GM08714 (cell line): ENCODE measurements around the gene ISLR2.
"Not testable (repeated sequence)": the region's sequence is repeated elsewhere in the genome, so short reads cannot be mapped to it uniquely, and the experiment has no call there.

Source experiments
- H3K4me3 ChIP-seq: fragments of 200-500 bp; sonication (Bioruptor generic); 2 replicates; pipeline ENCODE4 v1.5.1; 2014; ENCODE audit warnings: mild to moderate bottlenecking, low read length, inconsistent platforms
- ZNF274 ChIP-seq: IDR thresholded peaks from 2 replicates; pipeline ENCODE4 v1.6.1; 2012; ENCODE audit warnings: mild to moderate bottlenecking, low read depth, low read length

ISLR2 gene, protein sequence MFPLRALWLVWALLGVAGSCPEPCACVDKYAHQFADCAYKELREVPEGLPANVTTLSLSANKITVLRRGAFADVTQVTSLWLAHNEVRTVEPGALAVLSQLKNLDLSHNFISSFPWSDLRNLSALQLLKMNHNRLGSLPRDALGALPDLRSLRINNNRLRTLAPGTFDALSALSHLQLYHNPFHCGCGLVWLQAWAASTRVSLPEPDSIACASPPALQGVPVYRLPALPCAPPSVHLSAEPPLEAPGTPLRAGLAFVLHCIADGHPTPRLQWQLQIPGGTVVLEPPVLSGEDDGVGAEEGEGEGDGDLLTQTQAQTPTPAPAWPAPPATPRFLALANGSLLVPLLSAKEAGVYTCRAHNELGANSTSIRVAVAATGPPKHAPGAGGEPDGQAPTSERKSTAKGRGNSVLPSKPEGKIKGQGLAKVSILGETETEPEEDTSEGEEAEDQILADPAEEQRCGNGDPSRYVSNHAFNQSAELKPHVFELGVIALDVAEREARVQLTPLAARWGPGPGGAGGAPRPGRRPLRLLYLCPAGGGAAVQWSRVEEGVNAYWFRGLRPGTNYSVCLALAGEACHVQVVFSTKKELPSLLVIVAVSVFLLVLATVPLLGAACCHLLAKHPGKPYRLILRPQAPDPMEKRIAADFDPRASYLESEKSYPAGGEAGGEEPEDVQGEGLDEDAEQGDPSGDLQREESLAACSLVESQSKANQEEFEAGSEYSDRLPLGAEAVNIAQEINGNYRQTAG

DNA sequence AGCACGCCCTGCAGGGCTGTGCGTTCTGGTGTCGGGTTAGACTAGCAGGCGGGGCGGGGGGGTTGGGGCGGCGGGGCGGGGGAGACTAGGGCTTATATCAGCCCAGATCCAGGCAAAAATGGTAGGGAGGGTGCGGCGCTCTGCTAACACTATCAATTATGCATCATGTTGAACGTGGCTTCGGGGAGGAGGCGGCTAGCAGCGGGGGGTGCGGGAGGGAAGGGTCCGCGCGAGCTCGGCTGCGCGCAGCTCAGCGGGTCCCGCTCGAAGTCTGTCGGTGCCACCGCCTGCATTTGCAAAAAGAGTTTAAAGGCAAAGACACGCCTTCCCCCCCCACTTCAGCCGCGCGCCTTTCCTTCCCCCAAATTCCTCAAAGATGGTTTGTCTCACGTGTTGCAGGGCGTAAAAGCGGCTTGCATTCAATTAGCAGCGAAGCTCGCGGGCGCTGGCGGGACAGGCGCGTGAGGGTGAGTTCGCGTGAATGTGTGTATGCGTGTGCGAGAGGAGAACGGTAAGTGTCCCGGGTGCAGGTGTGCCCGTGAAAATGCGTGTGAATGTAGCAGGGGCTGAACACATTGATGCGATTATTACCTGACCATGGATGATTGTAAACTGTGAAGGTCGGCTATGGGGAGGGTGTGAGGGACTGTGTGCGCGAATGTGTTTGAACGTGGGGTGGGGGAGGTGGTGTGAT, at the start of gene ISLR2:
ISLR2 (plus strand) TSS at position 432 of the 694 bp plus-strand sequence. CDS start 2,169 bp downstream, outside the sequence.
- no peak within 1 kb of the TSS for H3K4me3 ChIP-seq
- TF ChIP-seq ZNF274, result no peak

DNA sequence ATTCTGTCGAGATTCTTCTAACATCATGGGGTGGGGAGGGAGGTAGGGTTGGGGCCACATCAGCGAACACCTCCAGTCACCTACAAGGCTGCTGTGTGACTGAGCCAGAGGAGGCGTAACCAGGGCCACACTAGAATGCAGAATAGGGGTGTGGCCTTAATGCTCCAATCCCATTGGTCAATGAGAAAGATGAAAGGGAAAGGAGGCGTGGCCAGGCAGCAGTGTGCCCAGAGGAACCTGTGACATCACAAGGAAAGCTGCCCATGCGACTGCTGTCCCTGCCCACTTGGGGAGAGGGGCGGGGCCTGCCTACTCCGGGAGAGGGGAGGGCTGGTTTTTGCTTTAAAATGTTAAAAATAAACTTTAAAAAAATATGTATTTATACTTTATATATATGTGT, 47.9 kb upstream of the ISLR2 start, which contains the start of gene GOLGA6A:
GOLGA6A (minus strand) TSS at position 101 of the 400 bp plus-strand sequence; CDS start at position 60, 41 bp downstream.
- not testable (repeated sequence) for H3K4me3 ChIP-seq

DNA sequence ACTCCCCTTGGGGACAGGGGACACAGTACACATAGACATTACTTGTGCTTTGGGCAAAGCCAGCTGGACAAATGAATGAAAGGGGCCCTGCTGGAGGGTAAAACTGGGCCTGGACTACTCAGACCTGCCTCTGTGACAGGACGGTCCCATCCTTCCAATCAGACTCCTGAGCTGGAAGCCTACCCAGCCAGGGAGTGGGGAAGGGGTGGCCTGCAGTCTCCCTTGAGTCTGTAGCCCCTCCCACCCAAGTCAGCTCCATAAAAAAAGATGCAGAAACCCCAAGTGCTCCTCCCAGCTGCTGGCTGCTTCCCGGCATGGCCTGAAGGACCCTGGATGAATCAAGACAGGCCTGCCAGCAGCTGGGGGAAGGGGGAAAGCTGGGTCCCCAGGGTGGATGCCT, 35.8 kb upstream of the ISLR2 start:
- not testable (repeated sequence) for H3K4me3 ChIP-seq

DNA sequence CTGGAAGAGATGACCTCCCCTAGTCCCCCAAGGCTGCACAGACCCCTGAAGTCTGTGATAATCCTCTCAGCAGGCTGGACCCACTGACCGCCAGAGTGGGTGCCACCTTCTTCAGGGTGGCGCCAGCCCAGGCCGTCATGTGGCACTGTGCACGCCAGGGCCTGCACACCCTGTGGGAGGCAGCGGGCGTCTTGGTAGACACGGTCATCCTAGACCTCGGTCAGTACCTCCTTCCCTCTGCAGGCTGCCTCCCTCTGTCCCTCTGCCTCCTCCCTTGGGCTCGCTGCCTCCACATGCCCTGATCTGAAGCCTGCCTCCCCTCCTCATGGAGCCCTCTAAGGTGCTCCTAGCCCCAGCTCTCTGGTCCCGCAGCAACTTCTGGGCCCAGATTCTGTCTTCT, 34.8 kb upstream of the ISLR2 start:
- not testable (repeated sequence) for H3K4me3 ChIP-seq

DNA sequence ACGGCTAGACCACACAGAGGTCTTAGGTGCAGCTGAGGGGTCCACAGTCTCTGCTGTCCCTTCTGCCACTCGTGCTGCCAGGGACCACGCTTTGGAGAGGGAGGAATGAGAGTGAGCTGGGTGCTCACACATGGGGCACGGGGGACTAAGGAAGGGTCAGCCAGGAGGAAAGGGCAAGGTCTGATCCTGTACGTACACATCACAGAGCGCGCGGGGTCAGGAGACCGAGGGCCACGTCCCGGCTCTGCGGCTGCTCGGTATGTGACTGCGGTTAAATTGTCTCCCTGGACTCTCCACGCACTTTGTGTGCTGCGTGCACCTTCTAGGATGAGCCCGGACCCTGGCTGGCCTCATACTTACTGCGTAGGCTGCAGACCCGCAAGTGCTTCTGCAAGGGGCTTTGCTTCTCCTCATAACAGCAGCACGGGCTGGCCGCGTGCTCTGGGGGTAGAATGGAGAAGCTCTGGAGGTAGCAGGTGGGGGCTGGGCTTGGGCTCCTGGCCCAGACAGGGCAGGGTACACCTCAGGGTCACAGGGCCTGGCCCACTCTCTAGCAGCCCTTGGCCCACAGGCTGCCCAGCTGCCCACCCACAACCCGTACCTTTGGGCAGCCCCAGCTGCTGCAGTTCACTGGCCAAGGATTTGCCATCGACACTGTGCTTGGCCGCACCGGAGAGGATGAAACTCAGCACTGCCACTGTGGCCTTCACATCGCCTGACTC, 33.5 kb upstream of the ISLR2 start:
- H3K4me3 ChIP-seq, result not testable (repeated sequence)

DNA sequence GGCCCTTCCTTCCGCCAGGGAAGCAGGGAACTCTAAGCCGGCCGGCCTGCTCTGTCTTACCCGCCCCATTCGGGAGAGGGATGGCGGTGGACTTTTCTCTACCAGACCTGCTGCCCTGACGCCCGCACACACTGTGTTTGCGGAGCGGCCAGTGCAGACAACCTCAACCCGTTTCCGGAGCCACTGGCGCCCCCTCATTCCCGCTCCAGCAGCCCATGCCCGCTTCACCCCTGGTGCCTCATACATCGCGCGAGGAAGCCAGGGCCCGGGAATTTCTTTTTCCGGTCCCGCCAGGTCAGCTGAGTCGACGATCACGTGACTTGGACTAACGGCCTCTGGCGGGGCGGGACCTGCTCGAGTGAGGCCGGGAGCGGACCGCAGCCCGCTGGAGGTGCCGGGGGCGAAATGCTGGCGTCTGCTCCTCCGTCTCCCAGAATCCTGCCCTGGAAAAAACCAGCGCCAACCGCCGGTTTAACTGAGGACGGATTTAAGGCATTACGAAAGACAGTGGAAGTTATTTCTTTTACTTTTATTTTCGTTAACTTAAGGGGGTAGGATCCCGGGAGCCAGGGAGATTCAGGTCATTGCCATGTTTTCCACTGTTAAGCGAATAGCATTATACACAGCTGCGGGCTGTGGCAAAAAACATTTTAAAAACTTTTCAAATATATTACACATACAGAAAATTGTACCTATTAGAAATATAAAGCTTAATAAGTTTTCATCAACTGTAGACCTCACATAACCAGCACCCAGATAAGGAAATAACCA, 30.2 kb upstream of the ISLR2 start:
- peak overlapping the region; percentile 24; the same call in 1 of the 2 replicates for H3K4me3 ChIP-seq

DNA sequence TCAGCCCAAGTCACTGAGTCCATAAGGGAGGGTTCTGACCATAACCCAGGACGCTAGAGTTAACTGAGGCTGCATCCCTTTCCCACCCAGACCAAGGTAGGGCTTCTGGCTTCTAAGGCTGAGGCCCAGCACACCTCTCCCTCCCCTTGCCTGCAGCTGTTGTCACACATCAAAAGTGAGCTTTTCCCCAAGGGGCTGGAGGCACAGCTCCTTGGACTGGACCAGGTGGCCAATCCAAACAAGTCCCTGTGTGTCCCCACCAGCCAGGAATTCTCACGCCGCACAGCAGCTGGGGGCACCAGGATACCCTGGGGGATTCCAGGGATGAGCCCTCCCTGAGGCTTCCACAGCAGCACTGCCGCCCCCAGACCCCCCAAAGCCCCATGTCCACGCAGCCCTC, 22.3 kb upstream of the ISLR2 start:
- TF ChIP-seq ZNF274, result no peak
- H3K4me3 ChIP-seq, result no peak overlapping the region

DNA sequence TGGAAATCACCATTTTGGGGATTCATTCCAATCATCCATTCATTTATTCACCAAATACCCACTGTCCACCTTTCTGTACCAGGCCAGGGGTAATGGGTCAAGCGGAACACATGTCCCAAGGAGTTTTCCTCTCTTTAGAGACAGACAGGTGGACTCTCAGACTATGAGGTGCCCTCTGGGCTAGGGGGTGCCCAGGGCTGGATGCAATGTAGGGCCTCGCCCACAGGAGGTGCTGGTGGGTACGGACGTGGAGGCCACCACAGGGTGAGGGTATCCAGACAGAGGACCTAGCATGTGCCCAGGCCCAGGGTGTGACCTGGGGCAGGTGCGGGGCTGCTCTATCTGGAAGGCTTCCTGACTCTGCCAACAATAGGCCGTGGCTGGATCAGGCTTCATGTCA, 21.8 kb upstream of the ISLR2 start:
- not testable (repeated sequence) for H3K4me3 ChIP-seq

DNA sequence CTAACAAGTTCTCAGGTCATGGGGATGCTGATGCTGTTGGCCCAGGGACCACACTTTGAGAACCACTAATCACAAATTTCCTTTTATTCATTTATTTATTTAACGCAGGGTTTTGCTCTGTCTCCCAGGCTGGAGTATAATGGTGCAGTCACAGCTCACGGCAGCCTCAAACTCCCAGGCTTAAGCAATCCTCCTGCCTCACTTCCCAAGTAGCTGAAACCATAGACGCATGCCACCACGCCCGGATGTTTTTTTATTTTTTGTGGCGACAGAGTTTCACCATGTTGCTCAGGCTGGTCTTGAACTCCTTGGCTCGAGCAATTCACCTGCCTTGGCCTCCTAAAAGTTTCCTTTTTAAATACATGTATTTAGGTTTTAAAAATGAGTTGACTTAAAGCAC, 20.7 kb upstream of the ISLR2 start:
- H3K4me3 ChIP-seq, result no peak overlapping the region
- TF ChIP-seq ZNF274, result no peak

DNA sequence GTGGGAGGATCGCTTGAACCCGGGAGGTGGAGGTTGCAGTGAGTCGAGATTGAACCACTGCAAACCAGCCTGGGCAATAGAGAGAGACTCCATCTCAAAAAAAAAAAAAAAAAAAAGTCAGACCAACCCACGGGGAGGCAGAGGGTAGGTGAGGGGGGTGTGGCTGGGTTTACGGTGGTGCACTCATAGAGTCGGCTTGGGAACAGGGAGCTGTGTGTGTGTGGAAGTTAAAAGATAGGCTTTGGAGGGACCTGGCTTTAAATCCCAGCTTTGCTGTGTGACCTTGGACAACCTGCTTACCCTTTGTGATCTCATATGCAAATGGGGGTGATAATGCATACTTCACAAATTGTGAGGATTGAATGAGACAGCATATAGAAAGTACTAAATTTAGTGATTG, 10.0 kb upstream of the ISLR2 start:
- no peak overlapping the region for H3K4me3 ChIP-seq

DNA sequence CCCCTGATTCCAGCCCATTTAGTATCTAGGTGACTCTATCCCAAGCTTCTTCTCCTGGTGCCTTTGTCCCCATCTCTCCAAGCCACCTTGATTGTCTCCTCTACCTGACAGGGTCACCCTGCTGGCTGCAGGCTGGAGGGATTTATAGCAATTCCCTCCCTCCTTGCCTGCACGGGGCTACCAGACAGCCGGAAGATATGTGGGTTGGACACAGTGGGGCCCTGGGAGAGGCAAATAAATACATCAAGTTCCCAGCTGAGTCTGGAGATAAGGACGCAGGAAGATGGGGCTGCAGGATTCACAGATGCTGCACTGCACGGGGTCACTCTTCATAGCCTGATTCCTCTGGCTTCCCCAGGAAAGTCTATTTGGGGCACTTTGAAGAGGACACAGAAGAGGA, 9.3 kb upstream of the ISLR2 start:
- no peak for TF ChIP-seq ZNF274
- no peak overlapping the region for H3K4me3 ChIP-seq

More for the DNA sequence above, 10.0 kb upstream of the ISLR2 start:
- TF ChIP-seq ZNF274, result no peak

DNA sequence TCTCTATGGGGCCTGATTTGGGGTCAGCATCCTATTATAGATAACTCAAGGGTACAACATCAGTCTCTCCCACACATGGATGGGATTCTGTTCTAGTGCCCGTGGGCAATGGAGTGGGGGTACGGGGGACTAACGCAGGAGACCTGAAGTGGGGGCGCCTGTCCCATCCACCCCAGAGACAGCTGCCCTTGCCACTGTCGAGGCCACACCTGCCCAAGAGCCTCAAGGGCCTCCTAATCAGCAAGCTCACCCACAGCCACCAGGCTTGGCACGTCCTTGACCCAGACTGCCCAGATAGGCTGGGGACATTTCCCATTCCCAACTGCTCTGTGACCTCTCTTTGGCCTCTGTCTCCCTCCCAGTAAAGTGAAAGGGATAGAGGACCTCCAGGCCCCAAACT, 8.5 kb upstream of the ISLR2 start:
- H3K4me3 ChIP-seq, result no peak overlapping the region
- no peak for TF ChIP-seq ZNF274

DNA sequence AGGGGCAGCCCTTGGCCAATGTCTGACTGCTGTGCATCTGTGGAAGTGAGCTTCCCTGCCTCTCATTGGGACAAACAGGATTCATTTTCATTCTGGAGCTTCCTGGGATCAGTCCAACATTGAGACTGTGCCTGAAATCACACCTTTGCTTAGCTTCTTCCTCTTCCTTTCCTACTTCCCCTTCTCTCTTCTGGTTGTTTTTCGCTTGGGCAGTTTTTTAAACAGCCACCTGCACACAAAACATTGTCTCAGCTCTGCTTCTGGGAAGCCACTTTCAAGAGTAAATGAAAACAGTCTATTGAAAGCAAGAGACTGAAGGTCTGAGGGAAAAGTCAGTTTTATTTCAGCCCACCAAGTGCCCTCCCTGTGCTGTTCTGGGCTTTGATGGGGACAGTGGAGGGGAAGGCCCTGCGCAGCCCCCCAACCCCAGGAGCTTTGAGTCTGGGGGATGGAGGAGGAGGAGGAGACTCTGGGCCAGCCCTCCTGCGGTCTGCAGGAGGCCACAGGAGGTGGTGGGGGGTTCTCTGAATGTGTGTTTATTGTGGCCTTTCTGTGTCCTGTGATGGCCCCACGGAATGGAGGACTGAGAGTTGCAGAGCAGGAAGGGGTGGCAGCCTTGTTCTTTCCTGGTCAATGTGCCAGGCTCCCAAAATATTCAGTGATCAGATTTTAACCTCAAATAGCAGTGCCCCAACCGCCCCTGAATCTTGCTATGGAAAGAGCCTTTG, 7.8 kb upstream of the ISLR2 start:
- no peak for TF ChIP-seq ZNF274
- no peak overlapping the region; the same call in 1 of the 2 replicates for H3K4me3 ChIP-seq
